ENCODE results near the gene FILIP1L. TPM values are rescaled to one million over a fixed set of nuclear protein-coding genes. Genes with fewer than 3 reads are reported as not detected.

The FILIP1L gene
- total and polyA plus RNA-seq, 2 of the 13 experiments (the other 11 are each of a cell fraction or from before 2014, with no cell fraction given) = 8.1 to 187 TPM

GRCh38 chr3:99884484-99884883, 229.8 kb downstream of the FILIP1L start (continued):
- TF ChIP-seq ZBTB44 (CRISPR knock-in tag; IDR thresholded peaks at IDR 0.05) (no peak), ZSCAN31 (CRISPR knock-in tag; IDR thresholded peaks at IDR 0.05; ENCODE audit: low read depth) (no peak), HDAC2 (CRISPR knock-in tag; IDR thresholded peaks at IDR 0.05) (0 out of 2 replicates have a peak, but pooled peaks have one; percentile 24), ISL2 (CRISPR knock-in tag; IDR thresholded peaks at IDR 0.05) (0 out of 2 replicates have a peak, but pooled peaks have one; percentile 30), RARG (CRISPR knock-in tag; IDR thresholded peaks at IDR 0.05; ENCODE audit: low read depth) (no peak), SOX5 (CRISPR knock-in tag; IDR thresholded peaks at IDR 0.05; ENCODE audit: borderline replicate concordance) (peak; percentile 73; the same call in 1 of the 2 replicates), FOXA1 (IDR thresholded peaks at IDR 0.05) (no peak), FOXA1 (CRISPR knock-in tag; IDR thresholded peaks at IDR 0.05) (0 out of 2 replicates have a peak, but pooled peaks have one; percentile 8), ZNF331 (CRISPR knock-in tag; IDR thresholded peaks at IDR 0.05) (0 out of 2 replicates have a peak, but pooled peaks have one; percentile 42), ZNF687 (CRISPR knock-in tag; IDR thresholded peaks at IDR 0.05) (no peak), POLR2AphosphoS5 (IDR thresholded peaks at IDR 0.05; ENCODE audit: low read depth, low read length) (no peak), RCOR2 (CRISPR knock-in tag; IDR thresholded peaks at IDR 0.05) (peak; percentile 61; the same call in 1 of the 2 replicates), HNF1B (CRISPR knock-in tag; IDR thresholded peaks at IDR 0.05) (no peak), ATF7-NPFF (CRISPR knock-in tag; IDR thresholded peaks at IDR 0.05; ENCODE audit: low read depth) (no peak)

Data from HepG2 (cell line).